ENCODE data around the gene GRID2.

GRCh38 chr4:93578942-93579341, 1275.2 kb downstream of the GRID2 start:
- no peak for TF ChIP-seq CTCF (IDR thresholded peaks at IDR 0.05)
- TF ChIP-seq POLR2A (IDR thresholded peaks at IDR 0.05) = no peak
- TF ChIP-seq POLR2AphosphoS5 (IDR thresholded peaks at IDR 0.05) = no peak
- TF ChIP-seq EP300 (IDR thresholded peaks at IDR 0.05) = no peak

Measured in upper lobe of left lung (tissue), 4 donors.